ENCODE data around the gene NEK4. TPM values are rescaled to one million over a fixed set of nuclear protein-coding genes. Genes with fewer than 3 reads are reported as not detected.

The NEK4 gene
- 11.6 and 12.6 TPM in 2 replicates for total RNA-seq

DNA sequence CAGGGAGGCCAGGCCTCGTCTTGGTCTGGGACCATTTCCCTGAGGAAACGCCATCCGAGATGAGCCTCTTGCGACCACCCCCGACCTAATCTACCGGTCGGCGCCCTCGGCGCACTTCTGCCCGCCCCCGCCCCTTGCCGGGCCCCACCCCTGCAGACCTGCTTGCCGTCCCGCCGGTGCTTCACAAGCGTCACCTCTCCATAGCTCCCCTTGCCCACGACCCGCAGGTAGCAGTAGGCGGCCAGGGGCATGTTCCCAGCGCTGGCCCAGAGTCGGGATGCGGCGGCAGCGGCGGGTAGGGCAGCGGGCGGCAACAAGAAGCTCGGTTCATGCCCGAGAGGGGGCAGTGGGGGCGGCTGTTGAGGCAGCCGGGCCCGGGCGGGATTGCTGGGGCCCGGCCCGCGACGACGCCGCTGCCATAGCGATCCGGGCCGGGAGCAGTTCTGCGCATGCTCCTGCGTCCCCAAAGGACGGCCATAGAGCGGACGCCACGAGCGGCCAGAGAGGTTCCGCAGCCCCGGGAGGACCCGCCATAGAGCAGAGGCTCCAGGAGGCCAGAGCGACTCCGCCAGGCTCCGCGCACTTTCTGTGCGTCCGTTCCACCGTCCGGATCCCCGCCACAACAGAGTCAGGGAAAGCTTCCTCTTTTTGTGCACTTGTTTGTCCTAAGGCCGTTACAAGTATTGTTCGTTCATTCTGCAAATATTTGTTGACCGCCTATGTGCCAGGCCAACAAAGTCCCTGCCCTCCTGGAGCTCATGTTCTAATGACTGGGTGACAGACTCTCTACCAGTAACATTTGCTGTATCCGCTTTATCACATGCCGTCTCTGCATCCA, at the start of gene NEK4:
Gene NEK4 (minus strand): TSS at position 445 of the 838 bp plus-strand sequence. CDS start 194 bp downstream, at position 251.
- peak; percentile 77 to 92 for DNase-seq (ENCODE audit: low read depth in 2 of 2)

DNA sequence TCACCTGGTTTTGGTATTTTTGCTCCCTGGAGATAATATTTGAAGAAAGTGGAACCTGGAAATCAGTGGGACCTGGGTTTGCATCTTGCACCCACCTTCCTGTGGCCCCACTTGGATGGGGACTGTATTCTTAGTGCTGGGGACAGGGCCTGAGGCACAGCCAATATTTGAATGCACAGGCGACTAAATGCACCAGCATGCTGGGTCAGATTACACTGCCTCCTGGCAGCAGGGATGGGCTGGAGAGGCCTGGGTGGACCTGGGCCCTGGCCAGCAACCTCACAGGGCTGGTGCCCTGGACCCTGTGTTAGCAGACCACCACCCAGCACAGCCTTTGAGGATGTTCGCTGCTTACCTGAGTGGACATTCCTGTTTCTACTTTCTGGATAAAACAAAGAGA, 49.2 kb upstream of the NEK4 start:
- no peak for DNase-seq (ENCODE audit: low read depth in 2 of 2)

DNA sequence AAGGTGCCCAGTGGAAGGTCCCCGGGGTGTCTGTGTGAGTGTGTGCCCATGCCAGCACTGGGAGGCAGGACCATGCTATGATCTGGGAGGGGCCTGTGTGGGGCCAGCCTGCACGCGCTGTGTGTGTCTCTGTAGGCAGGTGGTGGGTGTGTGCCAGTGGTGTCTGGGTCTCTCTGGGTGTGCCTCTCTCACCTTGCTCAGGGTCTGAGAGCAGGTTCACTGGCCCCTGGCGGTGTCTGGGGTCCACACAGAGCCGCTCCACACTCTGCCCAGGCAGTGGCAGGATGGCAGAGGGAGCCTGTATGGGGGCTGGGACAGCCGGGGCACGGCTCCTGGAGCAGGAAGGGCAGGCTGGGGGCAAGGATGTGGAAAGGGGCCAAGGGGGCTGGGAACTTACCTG, 47.1 kb upstream of the NEK4 start:
- DNase-seq (ENCODE audit: low read depth in 2 of 2) = no peak

DNA sequence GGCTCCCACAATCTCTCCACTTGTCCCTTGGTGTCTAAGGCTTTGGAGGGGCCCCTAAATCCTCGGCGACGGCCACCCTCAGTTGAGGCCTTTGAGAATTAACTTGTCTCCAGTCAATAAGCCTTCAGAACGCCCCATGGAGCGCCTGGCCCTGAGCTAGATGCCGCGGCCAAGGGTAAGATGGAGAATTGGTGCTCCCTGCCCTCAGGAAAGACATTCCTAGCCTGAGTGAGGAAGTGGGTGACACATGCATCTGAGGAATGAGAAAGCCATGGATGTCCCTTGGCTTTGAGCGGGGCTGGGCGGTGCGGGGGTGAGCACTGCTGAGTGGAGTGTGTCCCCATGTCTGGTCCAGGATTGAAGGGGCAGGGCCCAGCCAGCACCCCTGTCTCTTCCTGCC, 46.5 kb upstream of the NEK4 start:
- DNase-seq (ENCODE audit: low read depth in 2 of 2) = no peak

DNA sequence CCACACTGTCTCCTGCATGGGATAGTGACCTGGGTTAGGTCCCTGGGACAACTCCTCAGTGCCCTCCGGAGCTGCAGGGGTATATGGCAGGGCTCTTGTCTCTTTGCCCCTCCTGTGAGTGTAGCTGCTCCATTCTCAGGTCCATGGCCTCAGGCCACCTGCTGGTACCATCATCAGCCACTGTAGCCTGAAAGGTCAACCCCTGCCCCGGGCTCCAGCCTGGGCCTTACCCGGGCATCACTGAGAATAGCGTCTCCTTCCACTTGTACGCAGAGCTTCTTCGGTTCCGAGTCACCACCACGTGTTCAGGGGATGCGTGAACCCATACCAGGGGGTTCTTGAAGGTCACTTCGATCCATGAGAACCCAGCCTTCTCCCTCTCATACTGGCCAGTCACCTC, 45.9 kb upstream of the NEK4 start:
- DNase-seq (ENCODE audit: low read depth in 2 of 2) = no peak

DNA sequence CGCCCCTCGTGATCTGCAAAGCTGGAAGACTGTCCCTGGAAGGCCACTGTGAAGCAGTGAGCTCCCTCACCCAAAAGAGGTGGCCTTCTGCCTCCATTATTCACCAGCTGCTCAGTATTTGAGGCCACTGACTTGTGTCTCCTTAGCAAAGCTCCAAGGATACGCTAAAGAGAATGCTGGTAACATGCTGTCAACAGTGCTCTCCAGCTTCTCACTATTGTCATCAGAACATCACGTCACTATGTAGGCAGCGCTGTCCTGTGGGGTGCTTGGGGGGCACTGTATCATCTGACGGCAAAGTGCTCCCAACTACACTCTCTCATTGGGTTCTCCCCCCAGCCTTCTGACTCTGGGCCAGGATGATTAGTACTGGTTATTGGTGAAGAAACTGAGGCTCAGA, 45.5 kb upstream of the NEK4 start:
- no peak for DNase-seq (ENCODE audit: low read depth in 2 of 2)

DNA sequence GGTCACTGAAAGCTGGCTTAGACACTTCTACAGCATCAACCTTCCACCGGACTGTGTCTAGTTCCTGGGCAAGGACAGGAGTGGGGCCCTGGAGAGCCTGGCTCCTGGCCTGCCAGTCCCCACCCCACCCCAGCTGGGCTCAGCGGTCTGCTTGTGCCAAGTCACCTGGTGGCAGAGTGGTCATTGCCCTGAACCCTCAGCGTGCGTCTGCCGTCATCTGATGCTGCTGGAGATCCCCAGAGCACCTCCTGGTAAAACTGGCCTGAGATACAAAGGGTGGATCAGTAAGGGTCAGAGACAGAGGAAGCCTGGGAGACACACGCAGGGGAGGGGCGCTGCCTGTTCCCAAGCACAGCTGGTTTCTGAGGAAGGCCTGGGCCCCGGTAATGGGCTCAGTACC, 43.1 kb upstream of the NEK4 start:
- no peak for DNase-seq (ENCODE audit: low read depth in 2 of 2)

DNA sequence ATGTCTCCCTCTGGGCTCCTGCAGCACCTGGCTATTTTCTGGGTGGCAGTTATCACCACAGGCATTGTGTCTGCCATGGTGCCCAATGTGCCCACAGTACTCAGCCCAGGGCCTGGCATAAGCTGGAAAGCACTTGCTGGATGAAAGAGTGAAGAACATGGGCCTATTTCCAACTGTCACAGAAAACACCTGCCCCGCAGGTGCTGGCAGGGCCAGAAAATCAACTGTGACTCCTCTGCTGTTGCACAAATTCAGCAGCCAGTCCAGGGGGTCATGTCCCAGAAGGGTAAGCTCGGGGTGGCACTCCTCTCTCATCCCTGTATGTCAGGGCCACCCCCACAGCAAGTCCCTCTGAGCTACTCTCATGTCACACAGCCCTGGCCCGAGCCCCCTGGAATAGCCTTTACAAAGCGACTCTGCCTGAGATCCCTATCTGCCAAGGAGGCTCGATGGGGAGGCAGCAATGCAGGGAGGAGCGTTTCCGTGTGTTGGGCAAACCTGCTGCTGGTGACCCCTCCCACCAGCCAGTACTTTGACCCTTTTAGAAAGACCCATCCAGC, 40.8 kb upstream of the NEK4 start:
- DNase-seq (ENCODE audit: low read depth in 2 of 2) = no peak

DNA sequence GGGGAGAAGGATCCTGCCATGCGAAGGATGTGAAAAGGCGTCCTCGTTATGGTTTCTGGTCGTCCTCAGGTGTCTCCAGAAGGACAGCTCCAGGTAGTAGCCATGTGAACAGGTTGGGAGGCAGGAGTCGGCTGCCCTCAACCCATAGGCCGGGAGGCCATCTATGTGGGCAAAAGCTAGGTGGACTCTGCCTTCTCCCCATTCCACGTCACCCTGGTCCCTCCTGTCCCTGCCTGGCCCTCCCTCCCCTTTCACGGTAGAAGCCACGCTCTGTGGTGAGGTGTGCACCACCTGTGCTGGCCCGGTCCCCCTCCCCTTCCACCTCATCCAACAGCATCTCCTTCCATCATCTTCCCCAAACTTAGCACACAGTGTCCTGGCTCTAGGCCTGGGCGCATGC, 40.2 kb upstream of the NEK4 start:
- DNase-seq (ENCODE audit: low read depth in 2 of 2) = no peak

DNA sequence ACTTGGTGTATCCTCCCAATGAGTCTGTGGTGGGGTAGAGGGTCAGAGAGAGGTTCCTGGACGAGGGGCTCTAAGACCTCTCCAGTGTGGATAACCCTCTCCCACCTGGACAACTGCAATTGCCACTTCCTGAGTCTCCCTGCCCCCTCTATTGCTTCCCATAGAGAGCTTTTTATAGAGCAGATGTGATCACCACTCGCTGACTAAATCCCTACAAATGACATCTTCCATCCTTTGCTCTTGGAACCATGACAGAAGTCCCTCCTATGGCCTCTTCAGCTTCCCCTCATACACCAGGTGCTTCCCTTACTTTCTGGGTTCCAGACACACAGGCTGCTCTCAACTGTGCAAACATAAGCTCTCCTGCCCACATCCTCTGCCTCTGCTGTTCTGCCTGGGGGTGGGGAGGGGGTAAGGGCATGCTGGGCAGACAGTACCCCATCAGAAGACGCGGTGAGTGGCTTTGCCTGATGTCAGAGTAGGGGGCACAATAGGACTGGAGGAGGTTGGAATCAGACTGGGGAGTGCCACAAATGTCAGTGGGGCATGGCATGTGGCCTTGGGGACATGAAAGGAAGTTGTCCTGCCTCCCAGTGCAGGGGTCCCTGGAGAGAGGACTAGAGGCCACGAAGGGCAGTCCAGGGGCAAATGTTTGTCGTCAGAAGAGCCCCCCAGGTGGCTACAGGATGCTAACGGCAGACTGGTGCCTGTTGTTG, 39.1 kb upstream of the NEK4 start:
- peak in 1 of 2 donors; percentile 11 for DNase-seq (ENCODE audit: low read depth in 2 of 2)

DNA sequence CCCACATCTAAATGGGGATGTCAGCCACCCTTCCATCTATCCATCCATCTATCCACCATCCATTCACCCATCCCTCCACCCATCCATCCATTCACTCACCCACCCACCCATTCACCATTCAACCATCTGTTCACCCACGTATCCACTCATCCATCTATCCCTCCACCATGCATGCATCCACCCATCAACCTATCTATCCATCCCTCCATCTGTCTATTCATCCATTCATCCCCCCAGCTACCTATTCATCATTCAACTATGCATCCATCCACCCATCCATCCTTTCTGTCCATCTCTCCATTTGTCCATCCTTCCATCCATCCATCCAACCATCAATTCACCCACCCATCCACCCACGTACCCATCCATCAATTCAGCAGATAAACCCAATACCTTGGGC, 38.4 kb upstream of the NEK4 start:
- DNase-seq (ENCODE audit: low read depth in 2 of 2) = no peak

DNA sequence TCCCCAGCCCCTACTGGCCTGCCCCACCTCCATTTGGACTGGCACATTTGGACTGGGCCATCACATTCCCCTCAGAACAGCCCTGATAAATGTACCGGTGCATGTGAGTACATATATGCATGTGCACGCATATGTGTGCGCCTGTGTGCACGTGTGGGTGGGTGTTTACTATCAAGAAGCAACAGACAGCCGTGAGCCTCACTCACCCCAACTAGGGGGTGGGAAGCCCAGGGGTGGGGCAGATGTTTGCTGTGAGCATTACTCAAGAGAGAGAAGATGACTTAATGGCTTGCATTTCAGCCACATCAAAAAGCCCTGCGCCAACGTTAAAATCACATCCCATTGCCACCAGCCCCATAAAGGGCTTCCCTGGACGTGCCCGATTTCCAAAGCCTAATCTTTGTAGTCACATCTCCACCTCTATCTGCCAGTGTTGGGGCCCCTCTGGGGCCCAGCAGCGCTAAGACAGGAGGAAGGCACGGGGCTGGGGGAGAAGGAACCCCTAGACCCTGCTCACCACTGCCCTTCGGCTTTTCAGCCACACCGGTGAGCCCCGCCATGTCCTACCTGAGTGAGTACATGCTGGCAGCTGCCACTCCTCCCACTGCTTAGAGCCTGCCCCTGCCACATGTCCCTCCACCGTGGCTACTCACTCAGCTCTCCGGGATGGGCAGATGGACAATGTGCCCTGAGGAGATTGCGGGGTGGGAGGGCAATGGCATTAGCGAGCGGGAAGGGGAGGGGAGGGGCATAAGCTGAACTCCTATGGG, 34.7 kb upstream of the NEK4 start:
- DNase-seq (ENCODE audit: low read depth in 2 of 2) = no peak

DNA sequence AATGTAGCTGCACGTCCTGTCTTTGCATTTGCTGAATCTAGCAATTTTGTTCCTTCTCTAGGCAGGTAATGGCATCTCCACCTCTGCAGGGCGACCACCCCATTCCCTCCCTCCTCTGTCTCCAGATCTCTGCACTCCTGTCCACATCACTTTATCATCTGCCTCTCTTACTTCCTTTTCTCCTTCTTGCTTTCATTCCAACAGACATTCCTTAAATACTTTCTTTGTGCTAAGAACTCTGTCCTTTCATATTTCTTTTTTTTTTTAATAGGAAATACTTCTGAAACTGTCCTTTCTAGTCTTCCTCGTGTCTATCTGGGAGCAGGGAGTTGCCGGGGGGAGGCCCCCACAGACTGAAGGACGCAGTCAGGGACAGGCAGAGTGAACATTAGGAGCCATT, 31.1 kb upstream of the NEK4 start:
- no peak for DNase-seq (ENCODE audit: low read depth in 2 of 2)

DNA sequence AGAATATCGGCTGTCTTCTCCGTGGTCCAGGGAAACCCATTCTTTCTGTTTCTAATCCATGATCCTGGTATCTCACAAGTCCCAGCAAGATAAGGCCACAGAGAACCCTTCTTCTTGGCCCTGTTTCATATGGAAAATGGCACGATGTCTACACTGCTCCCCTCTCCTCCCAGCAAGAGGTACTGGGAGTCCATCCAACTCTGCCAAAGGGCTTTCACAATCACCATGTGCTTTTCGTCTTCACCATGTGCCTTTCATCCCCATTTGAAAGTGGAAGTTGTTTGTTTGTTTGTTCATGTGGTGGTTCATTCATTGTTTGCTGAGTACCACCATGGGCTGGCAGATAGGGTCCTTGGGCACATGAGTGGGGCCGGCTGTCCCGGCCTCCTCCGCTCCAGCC, 29.3 kb upstream of the NEK4 start:
- no peak for DNase-seq (ENCODE audit: low read depth in 2 of 2)

DNA sequence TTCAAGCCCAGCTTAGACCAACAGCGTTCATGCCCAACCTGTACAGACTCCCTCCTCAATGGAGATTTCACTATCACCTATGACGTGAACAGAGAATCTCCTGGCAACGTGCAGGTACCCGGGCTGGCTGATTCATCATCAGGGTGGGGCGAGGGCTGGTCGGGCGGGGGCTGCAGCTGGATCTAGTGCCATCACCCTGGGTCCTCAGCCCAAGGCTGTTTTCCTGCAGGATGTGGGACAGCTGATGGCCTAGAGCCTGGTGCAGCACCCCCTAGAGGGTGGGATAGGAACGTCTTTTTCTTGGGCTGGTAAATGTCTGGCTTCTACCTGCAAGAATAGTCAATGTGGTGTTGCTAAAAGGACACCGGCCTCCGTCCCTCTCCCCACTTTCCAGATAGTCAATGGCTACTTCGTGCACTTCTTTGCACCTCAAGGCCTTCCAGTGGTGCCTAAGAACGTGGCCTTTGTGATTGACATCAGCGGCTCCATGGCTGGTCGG, 28.3 kb upstream of the NEK4 start:
- DNase-seq (ENCODE audit: low read depth in 2 of 2) = peak; percentile 6 to 39

DNA sequence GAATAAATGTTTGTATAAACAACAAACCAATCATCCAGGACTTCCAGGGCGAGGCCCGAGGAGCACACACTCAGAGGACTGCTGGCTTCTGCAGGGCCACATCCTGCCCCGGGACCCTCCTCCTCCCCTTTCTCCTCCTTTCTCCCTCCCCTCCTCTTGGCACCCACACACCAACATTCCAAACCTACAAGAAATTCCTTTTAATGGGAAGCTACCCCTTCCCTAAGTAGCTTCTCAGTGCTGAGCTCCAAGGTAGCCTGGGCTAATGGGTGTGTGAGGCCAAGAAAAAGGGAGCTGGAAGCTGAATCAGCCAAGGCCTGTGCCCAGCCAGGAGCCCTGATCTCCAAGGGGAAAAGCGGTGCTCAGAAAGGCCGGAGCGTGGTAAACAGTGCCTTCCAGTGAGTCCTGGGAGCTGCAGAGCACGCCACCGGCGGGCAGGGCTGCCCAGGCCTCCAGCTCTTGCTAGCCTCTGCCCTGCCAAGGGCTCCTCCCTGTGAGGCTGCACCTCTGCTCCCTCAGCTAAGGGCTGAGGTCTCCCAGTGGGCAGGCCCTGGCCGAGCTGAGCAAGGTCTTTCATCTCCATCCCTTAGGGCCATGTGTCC, 27.7 kb upstream of the NEK4 start:
- DNase-seq (ENCODE audit: low read depth in 2 of 2) = no peak

DNA sequence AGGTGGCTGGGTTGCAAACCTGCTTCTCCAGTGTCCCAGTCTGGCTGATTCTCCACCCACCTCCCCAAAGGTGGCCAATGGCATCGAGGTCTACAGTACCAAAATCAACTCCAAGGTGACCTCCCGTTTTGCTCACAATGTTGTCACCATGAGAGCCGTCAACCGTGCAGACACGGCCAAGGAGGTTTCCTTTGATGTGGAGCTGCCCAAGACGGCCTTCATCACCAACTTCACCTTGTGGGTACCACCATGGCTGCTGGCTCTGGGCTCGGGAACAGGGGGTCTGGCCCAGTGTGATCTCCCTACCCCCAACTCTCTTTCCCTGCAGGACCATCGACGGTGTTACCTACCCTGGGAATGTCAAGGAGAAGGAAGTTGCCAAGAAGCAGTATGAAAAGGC, 25.7 kb upstream of the NEK4 start:
- DNase-seq (ENCODE audit: low read depth in 2 of 2) = no peak

DNA sequence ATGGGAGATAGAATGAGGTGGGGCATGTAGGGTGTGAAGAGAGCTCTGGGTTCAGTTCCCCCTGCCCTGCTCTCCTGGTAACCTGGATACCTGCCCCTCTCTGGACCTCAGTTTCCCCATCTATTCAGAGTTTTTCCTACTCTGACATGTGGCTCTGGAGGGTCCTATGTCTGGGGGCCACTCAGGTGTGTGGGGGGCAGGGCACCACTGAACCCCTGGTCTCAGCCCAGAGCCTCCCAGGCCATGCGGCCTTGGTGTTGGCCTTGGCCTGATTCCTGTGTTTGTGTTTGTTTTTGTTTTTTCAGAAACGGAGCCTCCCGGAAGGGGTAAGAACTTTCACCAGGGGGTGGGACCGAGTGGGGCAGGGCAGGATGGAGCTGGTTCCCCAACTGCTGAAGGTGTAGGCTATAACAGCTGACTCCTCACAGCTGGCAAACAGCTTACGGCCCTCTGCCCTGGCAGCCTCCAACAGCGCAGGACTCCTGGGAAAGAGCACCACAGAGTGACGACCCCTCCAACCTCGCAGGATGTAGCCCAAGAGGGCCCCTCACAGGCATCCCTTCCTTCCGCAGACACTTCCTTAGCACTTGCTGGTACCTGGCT, 24.7 kb upstream of the NEK4 start:
- no peak for DNase-seq (ENCODE audit: low read depth in 2 of 2)

DNA sequence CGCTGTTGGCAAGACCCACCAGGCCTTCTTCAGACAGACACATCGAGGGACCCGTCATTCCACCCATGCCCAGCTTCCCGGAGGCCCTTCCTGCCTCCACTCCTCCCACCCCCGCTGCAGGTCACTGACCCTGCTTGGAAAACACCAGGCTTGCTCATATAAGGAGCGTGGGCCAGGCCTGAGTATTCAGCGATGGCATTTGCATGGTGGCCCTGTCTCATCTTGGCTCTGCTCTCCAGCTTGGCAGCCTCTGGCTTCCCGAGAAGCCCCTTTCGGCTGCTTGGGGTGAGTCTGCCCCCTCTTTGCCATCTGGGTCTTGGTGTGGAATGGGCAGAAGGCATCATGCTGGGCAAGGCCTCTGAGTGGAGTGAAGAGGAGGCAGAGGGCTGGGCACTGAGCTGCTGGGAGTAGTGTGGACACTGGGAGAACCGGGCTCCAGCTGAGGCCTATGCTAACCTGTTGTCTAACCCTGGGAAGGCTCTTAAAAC, 23.9 kb upstream of the NEK4 start, which contains the start of gene ITIH3:
Gene ITIH3 (plus strand): TSS at position 185 of the 488 bp plus-strand sequence. CDS start 8 bp downstream, at position 193.
- DNase-seq (ENCODE audit: low read depth in 2 of 2) = no peak
